Sigmoid colon (tissue), 4 donors: ENCODE data around the gene CREB3L2.

Experiments
- CTCF ChIP-seq, 4 experiments: fragments of 450-650 bp in 3 of 4; fragments of 200-600 bp in 1 of 4; IDR thresholded peaks; one replicate each; pipeline ENCODE4 v1.5.1; 2016 to 2019; ENCODE audit warnings: antibody characterized with exemption in 4 of 4, mild to moderate bottlenecking in 3 of 4, moderate library complexity in 2 of 4
- EP300 ChIP-seq, 4 donors: sonication (generic); formaldehyde crosslinking; IDR thresholded peaks; one replicate each; pipeline ENCODE4 v1.6.1; 2017; ENCODE audit warnings: antibody characterized with exemption in 4 of 4
- POLR2A ChIP-seq, 2 donors: fragments of 450-650 bp; IDR thresholded peaks; one replicate each; pipeline ENCODE4 v1.6.1; 2016; ENCODE audit warnings: antibody characterized with exemption in 2 of 2, mild to moderate bottlenecking in 2 of 2, moderate library complexity in 2 of 2
- POLR2AphosphoS5 ChIP-seq, 4 donors: sonication (generic); formaldehyde crosslinking; IDR thresholded peaks; one replicate each; pipeline ENCODE4 v1.6.1; 2017; ENCODE audit warnings: antibody characterized with exemption in 4 of 4

DNA sequence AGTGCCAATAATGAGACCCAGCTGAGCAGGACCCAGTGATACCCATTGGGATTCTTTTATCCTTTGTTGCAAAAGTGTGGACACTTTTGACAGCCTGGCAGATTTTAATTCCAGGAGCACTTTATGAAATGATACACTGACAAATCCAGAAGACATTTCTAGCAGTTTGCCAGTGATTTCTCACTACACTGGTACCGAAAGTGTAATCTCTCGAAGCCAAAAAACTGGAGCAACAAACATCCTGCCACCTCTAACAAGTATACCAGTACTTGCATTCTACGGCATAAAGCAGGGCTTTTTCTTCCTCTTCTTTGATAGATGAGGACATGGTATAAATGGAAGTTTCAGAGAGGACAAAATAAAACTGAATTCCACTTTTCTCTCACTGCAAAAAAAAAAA is 46.0 kb upstream of the CREB3L2 start:
- no peak for TF ChIP-seq POLR2A (IDR thresholded peaks at IDR 0.05)
- TF ChIP-seq CTCF (IDR thresholded peaks at IDR 0.05), result no peak
- TF ChIP-seq POLR2AphosphoS5 (IDR thresholded peaks at IDR 0.05), result no peak
- no peak for TF ChIP-seq EP300 (IDR thresholded peaks at IDR 0.05)
